NCI-H187 treated with DMSO at 0.1 percent for 48 hours (cell line): ENCODE measurements around the gene CDC27.
A peak's percentile ranks its signal among the peaks of the same experiment; 100 is the strongest.
"Not testable (repeated sequence)": the region's sequence is repeated elsewhere in the genome, so short reads cannot be mapped to it uniquely, and the experiment has no call there.

Experiments used
- DNase-seq: peaks from one replicate; lab custom pipeline; 2025; lab: John Stamatoyannopoulos, UW

CDC27 gene, protein sequence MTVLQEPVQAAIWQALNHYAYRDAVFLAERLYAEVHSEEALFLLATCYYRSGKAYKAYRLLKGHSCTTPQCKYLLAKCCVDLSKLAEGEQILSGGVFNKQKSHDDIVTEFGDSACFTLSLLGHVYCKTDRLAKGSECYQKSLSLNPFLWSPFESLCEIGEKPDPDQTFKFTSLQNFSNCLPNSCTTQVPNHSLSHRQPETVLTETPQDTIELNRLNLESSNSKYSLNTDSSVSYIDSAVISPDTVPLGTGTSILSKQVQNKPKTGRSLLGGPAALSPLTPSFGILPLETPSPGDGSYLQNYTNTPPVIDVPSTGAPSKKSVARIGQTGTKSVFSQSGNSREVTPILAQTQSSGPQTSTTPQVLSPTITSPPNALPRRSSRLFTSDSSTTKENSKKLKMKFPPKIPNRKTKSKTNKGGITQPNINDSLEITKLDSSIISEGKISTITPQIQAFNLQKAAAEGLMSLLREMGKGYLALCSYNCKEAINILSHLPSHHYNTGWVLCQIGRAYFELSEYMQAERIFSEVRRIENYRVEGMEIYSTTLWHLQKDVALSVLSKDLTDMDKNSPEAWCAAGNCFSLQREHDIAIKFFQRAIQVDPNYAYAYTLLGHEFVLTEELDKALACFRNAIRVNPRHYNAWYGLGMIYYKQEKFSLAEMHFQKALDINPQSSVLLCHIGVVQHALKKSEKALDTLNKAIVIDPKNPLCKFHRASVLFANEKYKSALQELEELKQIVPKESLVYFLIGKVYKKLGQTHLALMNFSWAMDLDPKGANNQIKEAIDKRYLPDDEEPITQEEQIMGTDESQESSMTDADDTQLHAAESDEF

DNA sequence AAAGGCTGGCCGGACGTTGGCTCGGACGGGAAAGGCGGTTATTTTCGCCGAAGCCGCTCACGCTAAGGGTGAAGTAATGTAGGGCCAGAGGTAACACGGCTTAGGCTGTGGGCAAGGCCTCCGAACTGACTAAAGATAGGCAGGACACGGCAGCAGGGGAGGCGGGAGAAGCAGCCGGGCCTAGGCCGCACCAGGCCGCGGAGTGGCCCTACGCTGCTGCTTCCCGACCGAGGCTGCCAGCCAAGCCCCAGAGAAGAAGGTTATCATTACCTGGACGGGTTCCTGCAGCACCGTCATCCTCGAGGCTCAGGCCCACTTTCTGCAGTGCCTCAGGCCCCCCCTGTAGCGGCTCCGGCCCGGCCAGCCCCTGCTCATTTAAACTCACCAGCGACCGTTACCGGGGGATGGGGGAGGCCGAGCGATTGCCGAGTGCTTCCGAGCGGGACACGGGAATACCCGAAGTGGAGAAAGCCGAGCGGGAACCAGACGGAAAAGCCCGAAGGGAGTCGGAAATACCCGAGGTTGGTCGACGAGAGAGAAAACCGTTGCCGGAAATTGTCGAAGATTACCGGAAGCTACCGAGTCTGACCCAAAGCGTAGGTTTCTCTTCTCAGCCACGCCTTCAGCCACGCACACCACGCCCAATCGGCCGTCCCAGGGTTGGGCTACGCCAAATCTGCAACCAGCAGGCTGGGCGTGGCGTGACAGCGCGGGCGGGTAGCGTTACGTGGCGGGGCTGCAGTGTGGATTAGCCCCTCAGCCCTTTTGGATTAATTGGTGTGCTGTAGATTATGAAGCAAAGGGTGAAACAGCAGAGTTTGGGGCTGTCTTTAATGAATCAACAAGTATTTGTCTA, at the start of gene CDC27:
CDC27 (minus strand) TSS at position 420 of the 856 bp plus-strand sequence; CDS start at position 297, 123 bp downstream.
- DNase-seq = peak; percentile 87

DNA sequence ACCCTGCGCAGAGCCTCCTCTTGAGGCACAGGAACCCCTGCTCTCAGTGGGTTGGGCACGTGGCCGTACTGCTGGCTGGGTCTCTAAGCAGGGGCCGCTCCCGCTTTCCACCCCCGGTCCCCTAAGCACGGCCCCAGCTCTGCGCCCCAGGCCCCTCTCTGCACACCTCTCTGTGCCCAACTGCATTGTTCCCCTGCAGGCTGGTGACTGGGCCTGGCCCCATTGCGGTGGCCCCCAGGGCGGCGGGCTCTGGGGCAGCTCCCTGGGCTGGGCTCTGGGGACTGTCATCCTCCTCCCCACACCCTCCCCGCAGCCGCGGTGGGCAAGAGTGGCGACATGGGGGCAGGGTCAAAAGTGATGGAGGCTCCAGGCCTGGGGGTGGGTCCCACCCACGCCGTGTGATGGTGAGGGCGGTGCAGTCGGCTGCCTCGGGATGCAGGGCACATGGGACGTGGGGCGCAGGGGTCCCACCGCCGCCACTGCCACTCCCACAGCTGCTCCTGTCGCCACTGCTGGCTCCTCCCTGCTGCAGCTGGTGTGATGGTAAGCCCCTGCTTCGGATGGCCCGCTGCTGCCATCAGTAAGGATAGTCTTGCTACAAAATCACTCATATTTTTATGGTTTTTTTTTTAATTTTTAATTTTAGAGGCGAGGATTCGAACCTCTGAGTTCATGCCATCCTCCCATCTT, 49.4 kb upstream of the CDC27 start:
- no peak for DNase-seq

DNA sequence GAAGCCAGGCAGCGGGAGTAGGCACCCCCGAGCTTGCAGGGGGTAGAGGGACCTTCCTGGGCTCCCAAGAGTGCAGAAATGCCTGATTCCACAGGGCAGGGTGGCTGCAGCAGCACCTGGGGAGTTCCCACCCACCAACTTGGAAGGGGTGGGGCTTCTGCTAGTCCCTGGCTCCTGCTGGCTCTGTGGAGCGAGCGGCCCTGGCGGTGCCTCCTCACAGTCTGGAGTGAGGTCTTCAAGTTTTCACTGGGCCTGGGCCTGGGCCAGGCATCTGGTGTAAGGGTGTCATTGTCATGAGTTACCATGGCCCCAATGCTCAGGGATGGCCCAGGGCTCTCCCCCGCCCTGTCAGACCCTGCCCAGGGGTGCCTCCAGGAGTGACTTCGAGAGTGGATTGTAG, 48.7 kb upstream of the CDC27 start:
- no peak for DNase-seq

DNA sequence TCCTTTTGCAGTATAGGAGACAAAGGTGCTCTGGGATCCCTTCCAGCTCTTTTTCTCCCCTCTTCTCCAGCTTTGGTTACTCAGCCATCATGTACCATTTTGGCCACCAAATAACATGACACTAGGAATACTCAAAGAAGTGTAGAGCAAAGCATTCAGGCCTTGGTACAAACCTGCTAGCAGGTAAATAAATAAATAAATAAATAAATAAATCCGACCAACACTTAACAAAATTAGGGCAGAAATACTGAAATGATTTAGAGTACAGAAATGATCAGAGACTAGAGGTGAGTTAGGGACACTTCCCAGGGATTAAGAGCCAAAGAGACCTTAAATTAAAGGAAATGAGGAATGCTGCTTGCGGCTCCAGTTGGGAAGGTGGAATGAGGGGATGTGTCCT, 46.8 kb upstream of the CDC27 start:
- DNase-seq = no peak

DNA sequence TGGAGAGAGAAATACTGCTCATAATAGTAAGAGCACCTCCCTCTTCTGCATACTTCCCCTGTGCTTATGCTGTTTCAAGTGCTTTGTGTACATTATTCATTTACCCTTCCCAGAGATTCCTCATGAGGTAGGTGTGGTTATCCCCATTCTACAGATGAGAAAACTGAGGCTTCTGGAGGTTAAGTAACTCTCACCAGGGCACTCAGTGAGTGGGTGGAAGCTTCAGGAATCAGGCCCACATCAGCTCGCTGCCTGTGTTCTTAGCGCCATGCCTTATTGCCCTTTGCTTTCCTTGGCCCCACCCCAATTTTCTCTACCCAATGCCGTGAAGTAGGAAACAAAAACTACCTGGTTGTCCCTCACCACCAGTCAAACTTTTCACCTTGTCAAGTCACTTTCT, 46.4 kb upstream of the CDC27 start:
- DNase-seq = no peak

DNA sequence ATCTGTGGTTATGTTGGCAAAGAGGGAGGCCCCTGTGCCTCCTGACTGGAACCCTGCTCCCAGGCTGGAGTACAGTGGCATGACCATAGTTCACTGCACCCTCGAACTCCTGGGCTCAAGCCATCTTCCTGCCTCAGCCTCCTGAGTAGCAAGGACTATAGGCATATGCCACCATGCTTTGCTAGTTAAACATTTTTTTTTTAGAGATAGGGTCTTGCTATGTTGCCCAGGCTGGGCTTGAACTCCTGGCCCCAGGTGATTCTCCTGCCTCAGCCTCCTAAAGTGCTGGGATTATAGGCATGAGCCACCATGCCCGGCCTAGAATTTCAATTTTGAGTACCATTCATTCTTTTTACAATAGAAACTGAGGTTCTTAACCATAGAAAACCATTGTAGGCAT, 43.4 kb upstream of the CDC27 start:
- no peak for DNase-seq

DNA sequence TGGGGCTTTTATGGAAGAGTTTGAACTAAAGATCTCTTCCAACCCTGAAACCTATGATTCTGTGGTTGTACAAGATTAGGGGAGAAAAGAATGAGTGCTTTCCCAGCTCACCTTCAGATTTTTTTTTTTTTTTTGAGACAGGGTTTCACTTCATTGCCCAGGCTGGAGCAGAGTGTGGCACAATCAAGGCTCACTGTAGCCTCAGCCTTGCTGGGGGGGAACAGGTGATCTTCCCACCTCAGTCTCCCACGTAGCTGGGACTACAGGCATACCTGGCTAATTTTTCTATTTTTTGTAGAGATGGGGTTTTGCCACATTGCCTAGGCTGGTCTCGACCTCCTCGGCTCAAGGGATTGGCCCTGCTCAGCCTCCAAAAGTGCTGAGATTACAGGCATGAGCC, 42.8 kb upstream of the CDC27 start:
- no peak for DNase-seq

DNA sequence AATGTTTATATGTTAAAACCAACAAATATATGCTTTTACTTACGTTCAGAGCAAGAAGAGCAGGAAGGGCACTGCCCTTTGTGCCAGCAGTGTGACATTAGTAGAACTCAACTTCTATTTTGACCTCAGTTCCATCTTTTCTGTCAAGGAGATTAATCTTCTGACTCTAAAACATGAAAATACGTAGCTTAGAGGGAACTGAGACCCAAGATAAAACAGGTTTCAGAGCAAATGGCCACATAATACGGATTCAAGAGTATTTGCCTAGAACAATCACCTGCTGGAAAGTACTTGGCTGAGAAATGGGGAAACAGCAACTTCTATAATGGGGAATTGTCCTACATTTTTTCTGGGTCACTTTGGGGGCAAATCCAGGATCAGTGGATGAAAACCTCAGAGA, 42.2 kb upstream of the CDC27 start:
- DNase-seq = no peak

DNA sequence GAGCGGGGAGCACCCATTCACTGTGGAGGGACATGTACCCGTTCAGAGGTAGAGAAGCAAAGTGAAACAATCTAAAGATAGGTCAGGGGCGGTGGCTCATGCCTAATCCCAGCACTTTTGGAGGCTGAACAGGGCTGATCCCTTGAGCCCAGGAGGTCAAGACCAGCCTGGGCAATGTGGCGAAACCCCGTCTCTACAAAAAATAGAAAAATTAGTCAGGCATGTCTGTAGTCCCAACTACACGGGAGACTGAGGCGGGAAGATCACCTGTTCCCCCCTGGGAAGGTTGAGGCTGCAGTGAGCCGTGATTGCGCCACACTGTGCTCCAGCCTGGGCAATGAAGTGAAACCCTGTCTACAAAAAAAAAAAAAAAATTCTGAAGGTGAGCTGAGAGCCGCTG, 41.8 kb upstream of the CDC27 start:
- DNase-seq = no peak

DNA sequence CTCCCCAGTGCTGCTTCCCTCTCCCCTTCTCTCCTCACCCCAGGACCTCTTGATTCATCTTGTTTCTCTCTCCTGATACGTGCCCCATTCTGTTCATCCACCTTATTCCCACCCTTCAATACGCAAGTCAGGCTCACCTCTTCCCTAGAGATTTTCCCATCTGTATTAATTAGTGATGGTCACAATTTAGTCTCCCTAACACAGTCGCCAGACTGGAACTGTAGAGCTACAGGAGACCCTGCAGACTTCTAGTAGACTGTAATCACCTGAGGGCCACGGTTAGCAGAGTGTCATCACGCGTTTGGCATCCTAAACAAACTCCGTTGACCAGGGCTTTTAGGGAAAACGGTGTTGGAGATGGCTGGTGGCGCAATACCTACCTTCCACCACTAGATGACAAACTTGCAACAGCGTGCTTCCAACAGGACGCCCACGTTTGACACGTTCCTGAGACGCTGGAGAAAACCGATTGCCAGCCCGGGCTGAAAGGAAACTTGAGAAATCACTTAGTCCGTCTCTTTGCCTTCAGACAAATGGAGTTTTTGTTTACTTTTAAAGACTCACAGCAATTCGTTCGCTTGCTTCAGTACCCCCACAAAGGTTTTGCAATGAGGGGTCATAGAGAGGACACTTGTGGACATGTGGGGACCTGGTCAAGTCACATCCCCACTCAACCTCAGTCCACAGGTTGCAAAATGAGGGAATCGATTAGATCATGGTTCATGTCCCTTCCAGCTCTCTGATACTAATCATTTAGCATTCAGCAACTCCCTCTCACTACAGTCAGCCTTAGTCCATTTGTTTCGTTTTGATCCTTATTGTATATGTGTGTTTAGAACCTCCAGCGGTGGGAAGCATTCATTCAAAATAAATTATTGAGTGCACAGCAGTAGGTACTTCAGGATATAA, 40.7 kb upstream of the CDC27 start:
- peak; percentile 25 for DNase-seq

DNA sequence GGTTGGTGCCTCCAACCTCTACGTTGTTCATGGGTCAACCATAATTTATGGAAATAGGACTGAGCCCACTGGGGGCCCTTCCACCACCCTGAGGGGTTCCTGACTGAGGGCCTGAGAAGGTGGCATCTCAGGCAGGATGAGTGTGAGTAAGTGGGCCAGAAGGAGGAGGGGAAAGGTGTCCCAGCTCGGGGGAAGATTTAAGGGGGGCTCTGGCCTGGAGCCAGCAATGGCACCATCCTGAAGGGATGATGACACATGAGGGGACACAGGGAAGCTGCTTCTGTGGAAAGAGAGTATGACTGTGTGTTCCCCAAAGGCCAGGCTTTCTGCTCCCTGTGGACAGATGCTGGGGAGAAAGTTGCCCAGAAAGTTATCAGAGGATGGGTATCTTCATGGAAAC, 38.8 kb upstream of the CDC27 start:
- no peak for DNase-seq

DNA sequence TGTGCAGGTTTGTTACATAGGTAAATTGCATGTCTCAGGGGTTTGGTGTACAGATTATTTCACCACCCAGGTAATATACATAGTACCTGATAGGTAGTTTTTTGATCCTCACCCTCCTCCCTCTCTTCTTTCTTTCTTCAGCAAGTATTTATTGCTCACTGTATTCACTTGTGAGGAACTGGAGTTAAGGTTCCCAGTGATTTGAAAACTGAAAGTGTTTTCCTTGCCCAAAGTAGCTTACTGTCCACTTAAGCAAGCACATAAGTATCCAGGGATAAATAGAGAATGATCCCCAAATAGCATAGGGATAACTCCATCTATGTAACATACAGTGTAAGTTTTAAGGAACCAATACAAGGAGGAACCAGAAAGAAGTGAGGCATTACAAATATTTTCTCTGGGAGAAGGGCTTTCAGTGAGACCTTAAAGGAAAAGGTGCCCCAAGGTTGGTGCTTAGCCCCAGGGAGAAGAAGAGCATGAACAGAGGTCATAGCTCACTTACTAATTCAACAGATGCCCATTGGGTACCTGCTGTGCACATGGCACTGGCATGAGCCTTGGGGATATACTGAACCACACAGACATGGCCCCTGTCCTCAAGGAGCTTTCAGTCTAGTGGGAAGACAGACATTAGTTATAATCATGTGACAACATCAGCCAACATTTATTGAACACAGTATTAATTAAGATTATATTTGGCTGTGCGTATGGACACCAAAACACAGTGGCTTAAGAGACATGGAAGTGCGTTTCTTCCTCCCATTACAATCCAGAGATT, 37.0 kb upstream of the CDC27 start:
- DNase-seq = no peak

DNA sequence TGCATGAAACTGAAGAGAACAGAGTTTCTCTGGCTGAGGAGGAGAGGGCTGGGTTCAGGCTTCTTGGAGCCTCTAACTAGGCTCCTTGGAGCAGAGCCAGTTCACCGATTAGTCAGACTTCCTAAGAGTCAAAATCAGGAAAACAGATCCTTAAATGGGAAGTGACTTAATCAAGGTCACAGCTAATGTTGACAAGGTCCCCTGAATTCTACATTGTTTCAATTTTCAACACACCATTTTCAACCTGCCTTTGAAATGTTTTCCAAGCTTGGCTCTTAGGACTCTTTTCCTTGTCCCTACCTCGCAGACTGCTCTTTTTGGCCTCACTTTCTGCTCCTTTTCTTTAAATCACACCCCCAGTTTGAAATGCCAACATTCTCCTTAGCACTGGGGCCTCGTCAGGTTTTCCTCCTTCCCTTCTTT, 36.4 kb upstream of the CDC27 start:
- DNase-seq = no peak

DNA sequence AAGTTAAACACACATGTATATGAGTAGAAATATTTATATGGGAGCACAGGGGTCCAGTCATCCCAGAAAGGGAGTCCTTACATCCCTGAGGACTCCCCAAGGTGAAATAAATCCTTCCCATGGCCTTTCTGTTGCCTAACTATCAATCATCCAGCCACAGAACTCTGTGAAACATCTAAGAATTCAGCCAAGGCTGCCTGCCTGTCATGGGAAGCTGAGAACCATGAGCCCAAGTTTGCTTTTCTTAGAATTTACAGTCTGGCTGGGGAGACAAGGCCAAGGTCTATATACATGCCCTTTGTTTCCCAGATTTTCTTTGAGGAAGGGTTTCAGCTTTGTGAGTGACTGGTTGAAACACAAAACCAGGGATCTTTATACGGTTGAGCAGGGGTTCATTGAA, 35.9 kb upstream of the CDC27 start:
- no peak for DNase-seq

DNA sequence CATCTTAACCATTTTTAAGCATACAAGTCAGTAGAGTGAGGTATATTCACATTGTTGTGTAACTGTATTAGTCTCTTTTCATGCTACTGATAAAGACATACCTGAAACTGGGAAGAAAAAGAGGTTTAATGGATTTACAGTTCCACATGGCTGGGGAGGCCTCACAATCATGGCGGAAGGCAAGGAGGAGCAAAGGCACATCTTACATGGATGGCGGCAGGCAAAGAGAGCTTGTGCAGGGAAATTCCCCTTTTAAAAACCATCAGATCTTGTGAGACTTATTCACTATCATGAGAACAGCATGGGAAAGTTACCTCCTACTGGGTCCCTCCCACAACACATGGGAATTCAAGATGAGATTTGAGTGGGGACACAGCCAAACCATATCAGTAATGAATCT, 35.0 kb upstream of the CDC27 start:
- DNase-seq = not testable (repeated sequence)

DNA sequence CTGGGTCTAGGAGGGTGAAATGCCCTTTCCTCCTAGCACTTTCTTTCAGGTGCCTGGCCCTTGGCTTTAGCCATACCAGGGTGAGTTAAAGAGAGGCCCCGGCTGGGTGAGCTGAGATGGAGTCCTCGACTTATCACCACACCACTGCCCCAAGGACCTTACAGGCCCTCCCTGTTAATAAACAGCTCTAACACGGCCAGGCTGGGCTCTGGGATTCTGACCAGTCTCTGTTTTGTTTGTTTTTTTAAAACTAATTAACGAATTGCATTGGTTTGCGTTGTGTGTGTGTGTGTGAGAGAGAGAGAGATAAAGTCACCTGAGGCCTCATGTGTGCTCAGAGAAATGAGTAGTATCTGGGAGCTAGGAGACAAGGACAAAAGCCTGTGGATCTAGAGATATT, 34.4 kb upstream of the CDC27 start:
- no peak for DNase-seq

DNA sequence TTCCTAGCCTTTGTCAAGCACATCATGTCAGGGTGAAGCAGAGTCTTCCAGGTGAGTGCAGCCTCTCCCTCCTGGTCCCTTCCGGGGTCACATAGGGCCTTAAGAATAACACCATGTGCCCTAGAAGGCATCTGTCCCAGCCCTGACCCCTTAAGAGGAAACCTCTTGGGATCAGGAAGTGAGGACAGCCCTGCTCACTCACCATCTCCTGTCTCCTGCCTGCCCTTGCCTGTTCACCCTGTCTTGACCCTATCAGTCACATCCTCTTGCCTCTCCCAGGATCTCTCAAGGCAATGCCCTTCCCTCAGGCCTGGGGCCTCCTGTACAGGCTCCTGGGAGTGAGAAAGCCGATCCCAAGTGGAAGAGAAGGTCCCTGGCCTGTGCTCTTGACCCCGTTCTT, 33.9 kb upstream of the CDC27 start:
- DNase-seq = no peak

DNA sequence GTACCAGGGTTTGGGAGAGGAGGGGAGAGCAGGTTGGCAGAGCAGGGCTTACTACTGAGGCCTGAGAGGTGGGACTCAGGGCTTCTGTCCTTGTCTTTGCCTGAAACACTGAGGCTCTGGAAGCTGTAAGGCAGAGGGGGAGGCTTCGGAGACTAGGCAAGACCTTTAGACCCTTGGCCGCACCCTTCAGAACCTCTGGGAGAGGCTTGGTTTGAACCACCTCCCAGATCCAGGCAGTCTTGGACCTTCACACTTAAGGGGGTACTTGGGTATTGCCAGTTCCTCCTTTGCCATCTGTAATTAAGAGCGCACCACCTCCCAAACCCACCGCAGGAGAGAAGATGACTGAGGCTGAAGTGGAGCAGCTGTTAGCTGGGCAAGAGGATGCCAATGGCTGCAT, 33.0 kb upstream of the CDC27 start:
- no peak for DNase-seq

DNA sequence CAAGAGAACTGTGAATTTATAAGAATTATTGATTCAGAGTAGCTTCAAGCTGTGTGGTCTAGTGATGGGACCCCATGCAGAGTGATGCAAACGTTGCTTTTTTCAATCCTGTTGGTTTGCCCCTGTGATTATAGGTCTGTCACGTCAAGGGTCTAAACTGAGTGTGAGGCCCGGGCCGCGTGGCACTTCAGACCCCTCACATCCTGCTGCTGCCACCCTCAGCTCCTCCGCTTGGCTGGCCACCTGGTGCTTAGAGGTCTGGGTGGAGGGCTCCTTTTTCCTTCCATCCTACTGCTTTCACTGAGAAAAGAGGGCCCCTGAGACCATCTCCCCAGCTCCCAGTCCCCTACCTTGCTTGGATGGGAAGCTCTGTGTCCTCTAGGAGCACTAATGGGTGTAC, 32.1 kb upstream of the CDC27 start:
- DNase-seq = no peak

DNA sequence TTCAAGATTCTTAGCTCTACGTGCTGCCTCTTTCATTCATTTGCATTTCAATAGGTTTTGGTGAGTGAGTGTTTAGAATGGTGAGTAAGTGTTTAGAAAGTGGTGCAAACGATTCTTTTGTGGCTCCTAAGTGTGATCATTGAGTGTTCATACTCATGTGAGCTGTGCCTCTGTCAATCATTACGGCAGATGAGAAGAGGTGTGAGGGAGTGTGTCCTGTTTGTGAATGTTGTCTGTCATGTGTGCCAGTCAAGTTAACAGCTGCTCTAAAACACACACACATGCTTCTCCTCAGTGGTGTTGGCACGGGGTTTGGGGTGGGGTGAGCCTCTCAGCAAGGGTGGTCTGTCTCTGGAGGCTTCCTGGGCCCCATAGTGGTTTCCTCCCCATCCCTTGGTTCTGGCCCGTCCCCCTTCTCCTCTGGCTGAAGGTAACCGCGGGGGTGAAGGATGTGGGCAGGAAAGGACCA, 31.5 kb upstream of the CDC27 start:
- no peak for DNase-seq
